HCT116 (cell line): ENCODE measurements around the gene PDE4D. TPM values are rescaled to one million over a fixed set of nuclear protein-coding genes. Genes with fewer than 3 reads are reported as not detected.

Experiments
- ATAC-seq: fragments of 200-7000 bp; cut with Tn5 transposase; 2 replicates; pipeline ENCODE4 v1.9.1; 2020; ENCODE audit warnings: mild to moderate bottlenecking, moderate library complexity
- BruUV-seq: library from RNA; stranded (reverse); fragments of 400-500 nt; replicated peaks from 2 replicates; lab custom pipeline; 2021; lab: Mats Ljungman, UMichigan
- CTCF ChIA-PET: fragments of 300-600 bp; sonication (Branson Sonifier 250); formaldehyde crosslinking; loops from one replicate; lab custom pipeline; 2021; ENCODE audit warnings: antibody characterized with exemption; lab: Charles Lee
- POLR2A ChIA-PET: fragments of 300-600, 350-600 bp; sonication (Branson Sonifier 250); formaldehyde crosslinking; loops from one replicate; lab custom pipeline; 2021; ENCODE audit warnings: antibody characterized with exemption; lab: Charles Lee
- RAD21 ChIA-PET, 2 experiments: fragments of 300-600 bp; sonication (Branson Sonifier 250); formaldehyde crosslinking; loops; one replicate each; lab custom pipeline; 2023; ENCODE audit warnings: low total read pairs in 2 of 2; ENCODE audit not compliant: uncharacterized antibody in 2 of 2, unreplicated experiment in 2 of 2, low non-redundant PET in 1 of 2; lab: Charles Lee
- DNase-seq: peaks from one replicate; pipeline ENCODE4 v3.0.0-alpha.2; 2010; ENCODE audit warnings: low read depth, low spot score
- H2AFZ ChIP-seq: fragments of 200-600 bp; shearing (Covaris generic), sonication (generic); 2 replicates; pipeline ENCODE4 v1.6.1; 2017; ENCODE audit warnings: low read depth, mixed run types, mixed read lengths, antibody characterized with exemption, low read length; ENCODE audit not compliant: poor library complexity, severe bottlenecking
- H3K27ac ChIP-seq: 2 replicates; pipeline ENCODE4 v1.5.1; 2012; ENCODE audit warnings: low read depth, low read length
- H3K27me3 ChIP-seq: fragments of 200-600 bp; sonication (generic); 2 replicates; pipeline ENCODE4 v1.6.1; 2016; ENCODE audit warnings: mixed run types, low read length, mixed read lengths; ENCODE audit not compliant: insufficient read depth
- H3K36me3 ChIP-seq, 2 experiments: fragments of 200-500 bp in 1 of 2; fragments of 200-600 bp in 1 of 2; sonication (Bioruptor generic) in 1 of 2; sonication (generic) in 1 of 2; 2 replicates each; pipeline versions ENCODE4 v1.5.1 to v1.6.1; 2014 to 2016; ENCODE audit warnings: low read length in 2 of 2, inconsistent platforms in 1 of 2, mixed read lengths in 1 of 2, mixed run types in 1 of 2; ENCODE audit not compliant: insufficient read depth in 2 of 2, control insufficient read depth in 1 of 2
- H3K4me1 ChIP-seq, 2 experiments: fragments of 200-600 bp in 1 of 2; sonication (generic) in 1 of 2; 2 replicates each; pipeline versions ENCODE4 v1.5.1 to v1.6.1; 2012 to 2017; ENCODE audit warnings: low read length in 2 of 2, inconsistent platforms in 1 of 2, mild to moderate bottlenecking in 1 of 2, mixed read lengths in 1 of 2, mixed run types in 1 of 2, moderate library complexity in 1 of 2; ENCODE audit not compliant: insufficient read depth in 2 of 2, control insufficient read depth in 1 of 2
- H3K4me2 ChIP-seq: fragments of 200-600 bp; sonication (generic); 2 replicates; pipeline ENCODE4 v1.6.1; 2017; ENCODE audit warnings: mixed run types, low read length, mixed read lengths
- H3K4me3 ChIP-seq, 2 experiments: fragments of 200-600 bp in 1 of 2; sonication (generic) in 1 of 2; replicated peaks in 1 of 2; 2 replicates each; pipeline ENCODE4 v1.5.1; 2011 to 2016; ENCODE audit warnings: low read length in 2 of 2, control low read depth in 1 of 2, low read depth in 1 of 2, mild to moderate bottlenecking in 1 of 2, mixed read lengths in 1 of 2, mixed run types in 1 of 2
- H3K79me2 ChIP-seq: fragments of 200-600 bp; sonication (generic); 2 replicates; pipeline ENCODE4 v1.6.1; 2017; ENCODE audit warnings: mild to moderate bottlenecking, mixed run types, low read length, moderate library complexity, mixed read lengths; ENCODE audit not compliant: insufficient read depth
- H3K9ac ChIP-seq: fragments of 200-600 bp; sonication (generic); 2 replicates; pipeline ENCODE4 v1.6.1; 2016; ENCODE audit warnings: low read length, mixed read lengths
- H3K9me2 ChIP-seq: fragments of 200-600 bp; sonication (generic), shearing (Covaris generic); 2 replicates; pipeline ENCODE4 v1.6.1; 2017; ENCODE audit warnings: mixed run types, mild to moderate bottlenecking, moderate library complexity; ENCODE audit not compliant: insufficient read depth
- H3K9me3 ChIP-seq, 2 experiments: fragments of 200-500 bp in 1 of 2; fragments of 200-600 bp in 1 of 2; sonication (Bioruptor generic) in 1 of 2; sonication (generic) in 1 of 2; 2 replicates each; pipeline ENCODE4 v1.6.1; 2014 to 2017; ENCODE audit warnings: low read length in 2 of 2, mixed read lengths in 2 of 2, inconsistent platforms in 1 of 2, low read depth in 1 of 2, mild to moderate bottlenecking in 1 of 2, mixed run types in 1 of 2, moderate library complexity in 1 of 2; ENCODE audit not compliant: control insufficient read depth in 1 of 2, insufficient read depth in 1 of 2
- H4K20me1 ChIP-seq: fragments of 200-600 bp; sonication (generic), shearing (Covaris generic); 2 replicates; pipeline ENCODE4 v1.6.1; 2017; ENCODE audit warnings: mixed run types, mild to moderate bottlenecking, moderate library complexity; ENCODE audit not compliant: insufficient read depth
- ATF3 ChIP-seq: IDR thresholded peaks from 2 replicates; pipeline ENCODE4 v1.6.1; 2012
- CEBPB ChIP-seq: IDR thresholded peaks from 2 replicates; pipeline ENCODE4 v1.6.1; 2012; ENCODE audit warnings: low read depth
- CTCF ChIP-seq, 3 experiments: fragments of 200-600 bp in 1 of 3; sonication (generic) in 1 of 3; IDR thresholded peaks in 2 of 3; conservative IDR thresholded peaks in 1 of 3; 2 replicates each; pipeline ENCODE4 v1.5.1; 2012 to 2017; ENCODE audit warnings: low read depth in 2 of 3, low read length in 2 of 3, antibody characterized with exemption in 1 of 3, borderline replicate concordance in 1 of 3, control low read depth in 1 of 3, mild to moderate bottlenecking in 1 of 3, mixed read lengths in 1 of 3, mixed run types in 1 of 3, moderate library complexity in 1 of 3; ENCODE audit not compliant: insufficient read depth in 1 of 3
- EGR1 ChIP-seq: IDR thresholded peaks from 2 replicates; pipeline ENCODE4 v1.6.1; 2012; ENCODE audit warnings: low read depth
- ELF1 ChIP-seq: IDR thresholded peaks from 2 replicates; pipeline ENCODE4 v1.6.1; 2012; ENCODE audit warnings: low read depth, borderline replicate concordance
- MAX ChIP-seq: IDR thresholded peaks from 2 replicates; pipeline ENCODE4 v1.6.1; 2012
- POLR2AphosphoS5 ChIP-seq: IDR thresholded peaks from 2 replicates; pipeline ENCODE4 v1.6.1; 2011; ENCODE audit warnings: mild to moderate bottlenecking, low read depth, low read length, moderate library complexity
- RAD21 ChIP-seq: IDR thresholded peaks from 2 replicates; pipeline ENCODE4 v1.6.1; 2012; ENCODE audit warnings: low read depth, mild to moderate bottlenecking
- REST ChIP-seq: IDR thresholded peaks from 2 replicates; pipeline ENCODE4 v1.6.1; 2012; ENCODE audit warnings: low read depth
- SRF ChIP-seq: IDR thresholded peaks from 2 replicates; pipeline ENCODE4 v1.6.1; 2012; ENCODE audit warnings: low read depth
- TCF7L2 ChIP-seq: IDR thresholded peaks from 2 replicates; pipeline ENCODE4 v1.7.0; 2011; ENCODE audit warnings: borderline replicate concordance, inconsistent platforms; ENCODE audit not compliant: insufficient read depth, insufficient read length; ENCODE audit errors: extremely low read depth
- YY1 ChIP-seq: IDR thresholded peaks from 2 replicates; pipeline ENCODE4 v1.6.1; 2011; ENCODE audit warnings: low read length, low read depth, moderate library complexity, mild to moderate bottlenecking; ENCODE audit not compliant: insufficient replicate concordance; ENCODE audit errors: extremely low read depth
- ZFX ChIP-seq: fragments of 450-650 bp; IDR thresholded peaks from 2 replicates; pipeline ENCODE4 v1.6.1; 2017
- ZNF274 ChIP-seq: fragments of 200-500 bp; sonication (Bioruptor generic); IDR thresholded peaks from 2 replicates; pipeline ENCODE4 v1.6.1; 2014; ENCODE audit warnings: mild to moderate bottlenecking, low read depth, low read length, inconsistent platforms
- intact Hi-C: fragments of 100-400 bp; cut with micrococcal nuclease; formaldehyde crosslinking; loops from 2 replicates; pipeline ENCODE4 v1.10.0; 2022
- total RNA-seq: library from RNA; stranded (reverse); gene quantifications from one replicate; pipeline ENCODE4 v1.2.1, GENCODE V29; 2021; ENCODE audit not compliant: unreplicated experiment

The PDE4D gene
- total RNA-seq, 1 experiment from 2014 or later, result 1.1 TPM

GRCh38 chr5:58925627-58926540 lies 967.6 kb downstream of the PDE4D start:
- ATAC-seq (no peak), DNase-seq (no peak)
- Histone ChIP-seq H3K27me3 (peaks cover 70% of the 10 kb centered on the region), H3K27ac (no peak overlapping the region), H3K9me2 (no peaks in the 10 kb centered on the region), H3K9me3 (no peaks in the 10 kb centered on the region), H3K9ac (no peak overlapping the region), H2AFZ (no peak overlapping the region), H3K4me2 (no peak overlapping the region), H4K20me1 (no peaks in the 10 kb centered on the region), H3K79me2 (no peaks in the 10 kb centered on the region), H3K4me1 (no peaks in the 10 kb centered on the region), H3K4me3 (no peak overlapping the region), H3K36me3 (no peaks in the 10 kb centered on the region)
- BruUV-seq, result no TSS peak
- ChIA-PET POLR2A (no interaction called here), CTCF (no interaction called here), RAD21 (no interaction called here)
- no peak for TF ChIP-seq MAX
- no peak for TF ChIP-seq ZFX
- no peak for TF ChIP-seq TCF7L2
- no peak for TF ChIP-seq ATF3
- no peak for TF ChIP-seq POLR2AphosphoS5
- TF ChIP-seq YY1, result no peak
- TF ChIP-seq ELF1, result no peak
- no peak for TF ChIP-seq CTCF (IDR thresholded peaks at IDR 0.05 in 2 of 3, conservative IDR thresholded peaks at IDR 0.05 in 1 of 3; ENCODE audit: borderline replicate concordance in 1 of 3, insufficient read depth in 1 of 3, low read depth in 2 of 3, low read length in 2 of 3)
- TF ChIP-seq REST, result no peak
- no peak for TF ChIP-seq RAD21
- TF ChIP-seq ZNF274, result no peak
- no peak for TF ChIP-seq EGR1
- no peak for TF ChIP-seq CEBPB
- TF ChIP-seq SRF, result no peak
- intact Hi-C loops, result no loop called here
